ENCODE data around the gene ARCN1. TPM values are rescaled to one million over a fixed set of nuclear protein-coding genes. Genes with fewer than 3 reads are reported as not detected.

Gene ARCN1
- total and polyA plus RNA-seq, 2 of the 4 experiments (the other 2 are of a cell fraction) = 148 to 212 TPM

DNA sequence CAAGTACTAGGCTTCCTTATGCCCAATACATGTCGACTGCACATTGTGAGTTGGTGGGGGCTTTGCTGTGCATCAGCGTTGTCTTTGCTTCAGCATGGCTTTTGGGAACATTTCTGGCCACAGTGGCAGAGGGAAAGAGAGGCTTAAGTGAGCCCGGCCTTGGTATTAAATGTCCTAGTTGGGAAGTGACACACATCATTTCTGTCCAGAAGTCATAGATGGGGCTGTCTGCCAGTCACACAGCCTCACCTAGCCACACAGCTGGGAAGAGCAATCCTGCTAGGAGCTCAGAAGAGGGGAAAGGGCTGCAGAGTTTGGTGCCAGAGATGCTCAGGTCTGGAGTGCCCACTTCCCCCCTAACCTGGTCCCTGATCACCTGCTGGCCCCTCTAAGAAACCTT, 79.6 kb downstream of the ARCN1 start:
- WGBS, 2 experiments (ENCODE audit: extremely low coverage in 2 of 2, insufficient read length in 1 of 2) = no CpG with 5 or more reads among the region's 3 CpGs
- ChIA-PET CTCF (no interaction called here), POLR2A (ENCODE audit: unreplicated experiment) (no interaction called here)
- Histone ChIP-seq H2AK9ac (replicated peaks; ENCODE audit: low read depth, low read length, poor library complexity) (no peak overlapping the region), H2BK5ac (ENCODE audit: low read depth, low read length, poor library complexity, severe bottlenecking) (no peak overlapping the region), H3K23ac (ENCODE audit: low read depth, low read length) (no peak overlapping the region), H3K27me3 (ENCODE audit: control insufficient read depth, insufficient read depth, low read length) (no peaks in the 10 kb centered on the region), H4K20me1 (ENCODE audit: insufficient read depth, low read length) (peaks cover 19% of the 10 kb centered on the region), H3K56ac (ENCODE audit: extremely low read depth, insufficient read depth, low read length) (no peak overlapping the region), H2AK5ac (ENCODE audit: low read depth, low read length) (no peak overlapping the region), H3K4ac (ENCODE audit: low read depth, low read length) (no peak overlapping the region), H4K8ac (ENCODE audit: low read depth in 2 of 2, low read length in 2 of 2) (no peak overlapping the region), H3K9me3 (ENCODE audit: control insufficient read depth, insufficient read depth, low read length) (no peaks in the 10 kb centered on the region), H3K9ac (ENCODE audit: low read depth, low read length) (no peak overlapping the region), H3K27ac (ENCODE audit: insufficient read depth, low read length) (no peak overlapping the region), H4K5ac (ENCODE audit: low read depth, low read length) (no peak overlapping the region), H2AFZ (replicated peaks; ENCODE audit: low read length, poor library complexity) (no peak overlapping the region), H3K4me1 (ENCODE audit: control insufficient read depth, insufficient read depth, low read length) (no peaks in the 10 kb centered on the region), H4K91ac (ENCODE audit: insufficient read depth, low read depth, low read length) (no peak overlapping the region), H3K79me1 (ENCODE audit: low read depth in 1 of 2, low read length in 2 of 2) (peaks cover 26 to 58% of the 10 kb centered on the region in 2 experiments), H3K4me3 (ENCODE audit: insufficient read depth, low read depth, low read length) (no peak overlapping the region), H3K18ac (ENCODE audit: low read depth, low read length) (no peak overlapping the region), H3K36me3 (ENCODE audit: control insufficient read depth, insufficient read depth, low read length) (peaks cover 76% of the 10 kb centered on the region), H2BK15ac (ENCODE audit: low read depth, low read length) (no peak overlapping the region), H3K4me2 (ENCODE audit: low read depth, low read length) (no peak overlapping the region), H2BK120ac (ENCODE audit: low read depth, low read length) (no peak overlapping the region), H2BK20ac (ENCODE audit: low read depth, low read length) (no peak overlapping the region), H3K14ac (replicated peaks; ENCODE audit: low read depth, low read length) (no peak overlapping the region), H3K9me1 (ENCODE audit: insufficient read depth, low read length) (no peaks in the 10 kb centered on the region)
- intact Hi-C loops (cut with micrococcal nuclease) = no loop called here
- DNase-seq (no peak), ATAC-seq (ENCODE audit: low read depth) (no peak)
- in situ Hi-C loops (cut with MboI; ENCODE audit: low sequenced_read_pairs) = no loop called here
- BruUV-seq (replicated peaks) = no TSS peak
- no peak for TF ChIP-seq FOS (IDR thresholded peaks at IDR 0.05; ENCODE audit: low read depth, low read length)
- no peak for TF ChIP-seq NFE2L2 (IDR thresholded peaks at IDR 0.05; ENCODE audit: low read depth, low read length)
- no peak for TF ChIP-seq POLR2A (IDR thresholded peaks at IDR 0.05; ENCODE audit: low read depth, low read length)
- TF ChIP-seq RCOR1 (IDR thresholded peaks at IDR 0.05; ENCODE audit: insufficient replicate concordance, low read length) = no peak
- TF ChIP-seq MXI1 (IDR thresholded peaks at IDR 0.05; ENCODE audit: borderline replicate concordance, low read depth, low read length) = no peak
- TF ChIP-seq RAD21 (IDR thresholded peaks at IDR 0.05; ENCODE audit: low read length) = no peak
- TF ChIP-seq CHD1 (IDR thresholded peaks at IDR 0.05; ENCODE audit: low read depth, low read length) = no peak
- TF ChIP-seq, protein P1, sequence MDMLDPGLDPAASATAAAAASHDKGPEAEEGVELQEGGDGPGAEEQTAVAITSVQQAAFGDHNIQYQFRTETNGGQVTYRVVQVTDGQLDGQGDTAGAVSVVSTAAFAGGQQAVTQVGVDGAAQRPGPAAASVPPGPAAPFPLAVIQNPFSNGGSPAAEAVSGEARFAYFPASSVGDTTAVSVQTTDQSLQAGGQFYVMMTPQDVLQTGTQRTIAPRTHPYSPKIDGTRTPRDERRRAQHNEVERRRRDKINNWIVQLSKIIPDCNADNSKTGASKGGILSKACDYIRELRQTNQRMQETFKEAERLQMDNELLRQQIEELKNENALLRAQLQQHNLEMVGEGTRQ (IDR thresholded peaks at IDR 0.05; ENCODE audit: low read depth, low read length) = no peak
- no peak for TF ChIP-seq SMC3 (IDR thresholded peaks at IDR 0.05; ENCODE audit: low read depth, low read length)
- TF ChIP-seq, protein P2, sequence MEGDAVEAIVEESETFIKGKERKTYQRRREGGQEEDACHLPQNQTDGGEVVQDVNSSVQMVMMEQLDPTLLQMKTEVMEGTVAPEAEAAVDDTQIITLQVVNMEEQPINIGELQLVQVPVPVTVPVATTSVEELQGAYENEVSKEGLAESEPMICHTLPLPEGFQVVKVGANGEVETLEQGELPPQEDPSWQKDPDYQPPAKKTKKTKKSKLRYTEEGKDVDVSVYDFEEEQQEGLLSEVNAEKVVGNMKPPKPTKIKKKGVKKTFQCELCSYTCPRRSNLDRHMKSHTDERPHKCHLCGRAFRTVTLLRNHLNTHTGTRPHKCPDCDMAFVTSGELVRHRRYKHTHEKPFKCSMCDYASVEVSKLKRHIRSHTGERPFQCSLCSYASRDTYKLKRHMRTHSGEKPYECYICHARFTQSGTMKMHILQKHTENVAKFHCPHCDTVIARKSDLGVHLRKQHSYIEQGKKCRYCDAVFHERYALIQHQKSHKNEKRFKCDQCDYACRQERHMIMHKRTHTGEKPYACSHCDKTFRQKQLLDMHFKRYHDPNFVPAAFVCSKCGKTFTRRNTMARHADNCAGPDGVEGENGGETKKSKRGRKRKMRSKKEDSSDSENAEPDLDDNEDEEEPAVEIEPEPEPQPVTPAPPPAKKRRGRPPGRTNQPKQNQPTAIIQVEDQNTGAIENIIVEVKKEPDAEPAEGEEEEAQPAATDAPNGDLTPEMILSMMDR (conservative IDR thresholded peaks at IDR 0.05; ENCODE audit: low read depth, low read length) = no peak
- no peak for TF ChIP-seq MAFK (IDR thresholded peaks at IDR 0.05; ENCODE audit: low read depth, low read length)
- no peak for TF ChIP-seq MAZ (IDR thresholded peaks at IDR 0.05; ENCODE audit: borderline replicate concordance, low read depth, low read length)
- no peak for TF ChIP-seq CEBPB (IDR thresholded peaks at IDR 0.05; ENCODE audit: low read depth, low read length)
- TF ChIP-seq RFX5 (IDR thresholded peaks at IDR 0.05; ENCODE audit: low read depth, low read length) = no peak
- dilution Hi-C loops (cut with HindIII; ENCODE audit: low sequenced_read_pairs, unreplicated experiment) = no loop called here

Data from IMR-90 (cell line).